Endothelial cell of umbilical vein (primary cell): ENCODE data around the gene MBL2. TPM values are rescaled to one million over a fixed set of nuclear protein-coding genes. Genes with fewer than 3 reads are reported as not detected.
A peak's percentile ranks its signal among the peaks of the same experiment; 100 is the strongest.

Experiments
- BruUV-seq: library from RNA; stranded (reverse); fragments of 400-500 nt; replicated peaks from 2 replicates; lab custom pipeline; 2021; lab: Mats Ljungman, UMichigan
- CTCF ChIA-PET: fragments of 300-600, 350-600 bp; sonication (Branson Sonifier 250); formaldehyde crosslinking; loops from one replicate; lab custom pipeline; 2021; ENCODE audit warnings: antibody characterized with exemption, inconsistent platforms; lab: Charles Lee
- POLR2A ChIA-PET: fragments of 300-600, 350-600 bp; sonication (Branson Sonifier 250); formaldehyde crosslinking; loops from one replicate; lab custom pipeline; 2021; ENCODE audit warnings: antibody characterized with exemption, inconsistent platforms; lab: Charles Lee
- DNase-seq: peaks from one replicate; pipeline ENCODE4 v3.0.0-alpha.2; 2011; ENCODE audit warnings: low read depth, low spot score
- FAIRE-seq: peaks from 2 replicates; lab custom pipeline; 2011; peaks lifted over from hg19 to GRCh38; lab: Jason Lieb, UNC
- H2AFZ ChIP-seq: 2 replicates; pipeline ENCODE4 v1.6.0; 2012; ENCODE audit warnings: low read depth, low read length, control low read depth, inconsistent platforms
- H3K27ac ChIP-seq: 2 replicates; pipeline ENCODE4 v1.5.1; 2011; ENCODE audit warnings: low read depth, mild to moderate bottlenecking, control low read depth, low read length, moderate library complexity; ENCODE audit not compliant: insufficient read depth
- H3K27me3 ChIP-seq, 2 experiments: 2 replicates each; pipeline versions ENCODE4 v1.6.0 to v1.6.1; 2011; ENCODE audit warnings: low read length in 2 of 2, mixed read lengths in 1 of 2; ENCODE audit not compliant: control insufficient read depth in 2 of 2, insufficient read depth in 2 of 2
- H3K36me3 ChIP-seq, 2 experiments: 2 replicates in 1 of 2; 3 replicates in 1 of 2; pipeline ENCODE4 v1.5.1; 2011; ENCODE audit warnings: low read length in 2 of 2, mild to moderate bottlenecking in 1 of 2, moderate library complexity in 1 of 2; ENCODE audit not compliant: control insufficient read depth in 2 of 2, insufficient read depth in 2 of 2; ENCODE audit errors: extremely low read depth in 1 of 2
- H3K4me1 ChIP-seq: 3 replicates; pipeline ENCODE4 v1.5.1; 2011; ENCODE audit warnings: mild to moderate bottlenecking, low read length; ENCODE audit not compliant: control insufficient read depth, insufficient read depth; ENCODE audit errors: extremely low read depth
- H3K4me2 ChIP-seq: 2 replicates; pipeline ENCODE4 v1.6.1; 2011; ENCODE audit warnings: low read length, control low read depth, mixed read lengths; ENCODE audit not compliant: insufficient read depth
- H3K4me3 ChIP-seq, 3 experiments: fragments of 200-600 bp in 1 of 3; sonication (generic), shearing (Covaris generic) in 1 of 3; replicated peaks in 1 of 3; 2 replicates each; pipeline ENCODE4 v1.5.1; 2011 to 2016; ENCODE audit warnings: control low read depth in 3 of 3, low read length in 3 of 3, mild to moderate bottlenecking in 2 of 3, inconsistent platforms in 1 of 3, low read depth in 1 of 3, moderate library complexity in 1 of 3; ENCODE audit not compliant: insufficient read depth in 1 of 3
- H3K79me2 ChIP-seq: 2 replicates; pipeline ENCODE4 v1.6.0; 2012; ENCODE audit warnings: low read length, inconsistent platforms; ENCODE audit not compliant: control insufficient read depth, insufficient read depth
- H3K9ac ChIP-seq: replicated peaks from 2 replicates; pipeline ENCODE3; 2011; ENCODE audit warnings: low read length, control low read depth; ENCODE audit not compliant: insufficient read depth; ENCODE audit errors: extremely low read depth
- H3K9me1 ChIP-seq: replicated peaks from 3 replicates; pipeline ENCODE4 v1.6.0; 2011; ENCODE audit warnings: mild to moderate bottlenecking, low read length; ENCODE audit not compliant: control insufficient read depth, insufficient read depth; ENCODE audit errors: extremely low read depth
- H3K9me3 ChIP-seq: replicated peaks from 2 replicates; pipeline ENCODE4 v1.5.1; 2012; ENCODE audit warnings: low read length, inconsistent platforms; ENCODE audit not compliant: control insufficient read depth, insufficient read depth
- H4K20me1 ChIP-seq: replicated peaks from 2 replicates; pipeline ENCODE3; 2011; ENCODE audit warnings: mild to moderate bottlenecking, low read length; ENCODE audit not compliant: control insufficient read depth, insufficient read depth; ENCODE audit errors: extremely low read depth
- EZH2 ChIP-seq: IDR thresholded peaks from 2 replicates; pipeline ENCODE4 v1.6.1; 2012; ENCODE audit warnings: borderline replicate concordance, low read depth, mild to moderate bottlenecking, moderate library complexity, low read length, inconsistent platforms; ENCODE audit not compliant: severe bottlenecking
- FOS ChIP-seq: IDR thresholded peaks from 2 replicates; pipeline ENCODE4 v1.6.1; 2011; ENCODE audit warnings: mild to moderate bottlenecking, low read length, moderate library complexity, borderline replicate concordance; ENCODE audit not compliant: insufficient read depth
- GATA2 ChIP-seq: IDR thresholded peaks from 2 replicates; pipeline ENCODE4 v1.7.0; 2011; ENCODE audit warnings: low read depth, mild to moderate bottlenecking, moderate library complexity, mixed read lengths, low read length; ENCODE audit not compliant: insufficient read length, insufficient read depth
- JUN ChIP-seq: IDR thresholded peaks from 2 replicates; pipeline ENCODE4 v1.6.1; 2011; ENCODE audit warnings: borderline replicate concordance, low read depth; ENCODE audit not compliant: insufficient read length, insufficient read depth
- MAX ChIP-seq: IDR thresholded peaks from 2 replicates; pipeline ENCODE4 v1.6.1; 2011; ENCODE audit not compliant: insufficient read depth, insufficient read length
- MYC ChIP-seq: IDR thresholded peaks from one replicate; pipeline ENCODE4 v1.6.1; 2011; ENCODE audit warnings: mild to moderate bottlenecking, low read depth, low read length
- POLR2A ChIP-seq: IDR thresholded peaks from 2 replicates; pipeline ENCODE4 v1.6.1; 2012; ENCODE audit warnings: low read depth, mild to moderate bottlenecking, control low read depth, low read length
- POLR2AphosphoS5 ChIP-seq: IDR thresholded peaks from 2 replicates; pipeline ENCODE4 v1.6.1; 2012; ENCODE audit warnings: low read depth, mild to moderate bottlenecking, control low read depth, low read length, moderate library complexity; ENCODE audit not compliant: insufficient read depth
- dilution Hi-C: fragments of 300-500 bp; cut with MboI; formaldehyde crosslinking; loops from one replicate; pipeline ENCODE4 v1.15.0; 2019; ENCODE audit warnings: low sequenced_read_pairs; ENCODE audit not compliant: extremely low pct_ligation_motif_present
- intact Hi-C: fragments of 100-400 bp; cut with micrococcal nuclease; formaldehyde crosslinking; loops from one replicate; pipeline ENCODE4 v1.10.0; 2022
- polyA plus RNA-seq, 4 experiments: library from polyadenylated mRNA; depleted of rRNA in 3 of 4; stranded (reverse) in 3 of 4; unstranded in 1 of 4; fragments of >200 nt; gene quantifications; 2 replicates each; pipeline versions ENCODE4 v1.2.1 to v1.2.3, GENCODE V29; 2011 to 2012; ENCODE audit warnings: missing spikeins in 1 of 4
- total RNA-seq: library from RNA; stranded (reverse); gene quantifications from 2 replicates; pipeline ENCODE4 v1.2.3, GENCODE V29; 2021
- TF ChIP-seq, protein P1 (sequence below), 2 donors: IDR thresholded peaks; 1 replicate in 1 of 2; 2 replicates in 1 of 2; pipeline ENCODE4 v1.5.1; 2011; ENCODE audit warnings: low read length in 2 of 2, mild to moderate bottlenecking in 2 of 2, moderate library complexity in 2 of 2, control low read depth in 1 of 2, inconsistent platforms in 1 of 2, low read depth in 1 of 2; ENCODE audit not compliant: insufficient read depth in 1 of 2; ENCODE audit errors: extremely low read depth in 1 of 2

MBL2 gene
- total and polyA plus RNA-seq, 2 donors (not counting 3 experiments of a cell fraction or from before 2014, with no cell fraction given): not detected

DNA sequence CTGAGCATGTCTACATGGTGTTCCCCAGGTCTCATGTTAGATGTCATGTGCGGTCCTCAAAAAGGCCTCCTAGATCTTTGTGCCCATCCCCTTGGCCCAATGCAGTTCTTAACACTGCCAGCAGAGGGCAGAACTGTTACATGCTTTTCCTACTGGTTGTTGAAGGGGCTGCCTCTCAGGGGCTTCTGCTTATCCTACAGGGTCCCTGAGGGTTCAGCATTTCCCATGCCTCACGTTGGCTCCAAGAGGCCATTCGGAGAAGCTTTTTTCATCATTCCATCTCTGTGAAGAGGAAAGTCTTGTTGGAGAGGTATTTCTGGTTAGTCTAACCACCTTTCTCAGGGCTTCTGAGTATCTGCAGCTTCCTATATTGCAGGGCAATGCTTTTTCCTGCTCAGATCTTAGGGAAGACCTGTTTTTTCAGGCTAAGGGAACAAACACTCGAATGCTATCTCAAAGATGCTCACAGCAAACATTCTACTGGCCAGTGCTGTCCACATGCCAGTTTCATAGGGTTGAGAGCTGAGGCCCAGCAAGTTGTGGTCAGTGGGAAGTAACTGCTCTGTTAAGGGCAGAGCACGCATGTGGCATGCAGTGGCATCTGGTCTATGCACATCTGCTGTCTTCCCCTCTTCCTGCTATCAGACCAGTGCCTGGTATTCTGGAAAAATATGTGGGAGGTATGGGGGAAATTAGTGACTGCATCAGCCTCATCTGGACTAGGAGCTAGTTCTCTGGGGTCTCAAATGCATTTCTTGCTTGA, 31.5 kb downstream of the MBL2 start:
- Histone ChIP-seq H3K4me2 (no peak overlapping the region), H3K27ac (no peak overlapping the region), H3K9me1 (peaks cover 2% of the 10 kb centered on the region), H3K4me1 (no peaks in the 10 kb centered on the region), H3K27me3 (no peaks in the 10 kb centered on the region), H4K20me1 (no peaks in the 10 kb centered on the region), H2AFZ (no peak overlapping the region), H3K36me3 (no peaks in the 10 kb centered on the region), H3K9ac (no peak overlapping the region), H3K79me2 (no peaks in the 10 kb centered on the region), H3K4me3 (no peak overlapping the region), H3K9me3 (no peaks in the 10 kb centered on the region)
- ChIA-PET POLR2A (no interaction called here), CTCF (interaction anchor here (0.7 to 4.2 kb wide), 19 partner anchors 8 to 574 kb away, joined by 3 to 182 read pairs (median 3); partner anchors contain the start of gene MBL2)
- dilution Hi-C loops (no loop called here), intact Hi-C loops (loop anchor here (1.0 kb wide), 1 partner anchor 39 kb away; no protein-coding TSS in a partner anchor)
- FAIRE-seq (peak; percentile 72), DNase-seq (peak; percentile 52)
- BruUV-seq: no TSS peak
- TF ChIP-seq, protein P1, sequence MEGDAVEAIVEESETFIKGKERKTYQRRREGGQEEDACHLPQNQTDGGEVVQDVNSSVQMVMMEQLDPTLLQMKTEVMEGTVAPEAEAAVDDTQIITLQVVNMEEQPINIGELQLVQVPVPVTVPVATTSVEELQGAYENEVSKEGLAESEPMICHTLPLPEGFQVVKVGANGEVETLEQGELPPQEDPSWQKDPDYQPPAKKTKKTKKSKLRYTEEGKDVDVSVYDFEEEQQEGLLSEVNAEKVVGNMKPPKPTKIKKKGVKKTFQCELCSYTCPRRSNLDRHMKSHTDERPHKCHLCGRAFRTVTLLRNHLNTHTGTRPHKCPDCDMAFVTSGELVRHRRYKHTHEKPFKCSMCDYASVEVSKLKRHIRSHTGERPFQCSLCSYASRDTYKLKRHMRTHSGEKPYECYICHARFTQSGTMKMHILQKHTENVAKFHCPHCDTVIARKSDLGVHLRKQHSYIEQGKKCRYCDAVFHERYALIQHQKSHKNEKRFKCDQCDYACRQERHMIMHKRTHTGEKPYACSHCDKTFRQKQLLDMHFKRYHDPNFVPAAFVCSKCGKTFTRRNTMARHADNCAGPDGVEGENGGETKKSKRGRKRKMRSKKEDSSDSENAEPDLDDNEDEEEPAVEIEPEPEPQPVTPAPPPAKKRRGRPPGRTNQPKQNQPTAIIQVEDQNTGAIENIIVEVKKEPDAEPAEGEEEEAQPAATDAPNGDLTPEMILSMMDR (IDR thresholded peaks at IDR 0.05; ENCODE audit: extremely low read depth in 1 of 2, insufficient read depth in 1 of 2, low read depth in 1 of 2, low read length in 2 of 2): peak; percentile 85 to 90
- TF ChIP-seq MYC: no peak
- no peak for TF ChIP-seq JUN

GRCh38 chr10:52740155-52740549, 32.4 kb downstream of the MBL2 start:
- H3K4me2 ChIP-seq: no peak overlapping the region
- TF ChIP-seq POLR2AphosphoS5 (no peak), POLR2A (no peak), EZH2 (no peak), MYC (no peak), JUN (no peak), FOS (no peak), MAX (no peak), GATA2 (no peak)
- TF ChIP-seq, protein P1 (IDR thresholded peaks at IDR 0.05; ENCODE audit: extremely low read depth in 1 of 2, insufficient read depth in 1 of 2, low read depth in 1 of 2, low read length in 2 of 2): no peak
- intact Hi-C loops: no loop called here
- H2AFZ ChIP-seq: no peak overlapping the region
- no peaks in the 10 kb centered on the region for H4K20me1 ChIP-seq
- H3K4me1 ChIP-seq: no peaks in the 10 kb centered on the region
- H3K9ac ChIP-seq: no peak overlapping the region
- H3K27ac ChIP-seq: no peak overlapping the region
- FAIRE-seq: no peak
- no peaks in the 10 kb centered on the region for H3K36me3 ChIP-seq
- CTCF ChIA-PET: interaction anchor here (0.6 to 4.2 kb wide), 11 partner anchors 9 to 650 kb away, joined by 3 to 182 read pairs (median 4); partner anchors contain the start of gene MBL2
- no peaks in the 10 kb centered on the region for H3K79me2 ChIP-seq
- POLR2A ChIA-PET: no interaction called here
- peaks cover 2% of the 10 kb centered on the region for H3K9me1 ChIP-seq
- dilution Hi-C loops: no loop called here
- DNase-seq: no peak
- no peaks in the 10 kb centered on the region for H3K27me3 ChIP-seq
- H3K4me3 ChIP-seq: no peak overlapping the region
- no peaks in the 10 kb centered on the region for H3K9me3 ChIP-seq
- no TSS peak for BruUV-seq
